WTC11 (cell line): ENCODE data around the gene SETDB1. TPM values are rescaled to one million over a fixed set of nuclear protein-coding genes. Genes with fewer than 3 reads are reported as not detected.

Experiments used
- ATAC-seq: fragments of 200-7000 bp; cut with Tn5 transposase; 2 replicates; pipeline ENCODE4 v1.10.0; 2021; ENCODE audit warnings: mild to moderate bottlenecking, moderate library complexity
- CTCF ChIA-PET: fragments of 300-600 bp; sonication (Branson Sonifier 250); formaldehyde crosslinking; loops from one replicate; lab custom pipeline; 2021; ENCODE audit warnings: antibody characterized with exemption; lab: Charles Lee
- POLR2A ChIA-PET: fragments of 350-600 bp; sonication (Branson Sonifier 250); formaldehyde crosslinking; loops from one replicate; lab custom pipeline; 2021; ENCODE audit warnings: antibody characterized with exemption; lab: Charles Lee
- DNase-seq: peaks from one replicate; pipeline ENCODE4 v3.0.0; 2021; ENCODE audit warnings: low spot score
- H3K27ac Mint-ChIP-seq: 2 replicates; pipeline ENCODE4 v1.8.0; 2021; ENCODE audit warnings: mixed read lengths
- H3K27me3 Mint-ChIP-seq: 2 replicates; pipeline ENCODE4 v1.8.0; 2021; ENCODE audit warnings: low read depth, mild to moderate bottlenecking, moderate library complexity, mixed read lengths
- H3K36me3 Mint-ChIP-seq: 2 replicates; pipeline ENCODE4 v1.8.0; 2021; ENCODE audit warnings: mixed read lengths
- H3K4me1 Mint-ChIP-seq: 2 replicates; pipeline ENCODE4 v1.8.0; 2022; ENCODE audit warnings: mixed read lengths
- H3K4me3 Mint-ChIP-seq: 2 replicates; pipeline ENCODE4 v1.8.0; 2021; ENCODE audit warnings: mild to moderate bottlenecking, moderate library complexity, mixed read lengths
- H3K9me3 Mint-ChIP-seq: 2 replicates; pipeline ENCODE4 v1.8.0; 2021; ENCODE audit warnings: mixed read lengths
- ELF4 ChIP-seq: sonication (generic); formaldehyde crosslinking; IDR thresholded peaks from 2 replicates; pipeline ENCODE4 v1.8.1; 2022; ENCODE audit warnings: low read depth, mild to moderate bottlenecking, moderate library complexity, missing genetic modification reagents
- EMX1 ChIP-seq: fragments of 250-450 bp; sonication (Bioruptor Pico); IDR thresholded peaks from 2 replicates; pipeline ENCODE4 v1.8.0; 2021; ENCODE audit warnings: mild to moderate bottlenecking
- FOXP1 ChIP-seq: sonication (generic); formaldehyde crosslinking; IDR thresholded peaks from 2 replicates; pipeline ENCODE4 v1.8.0; 2022; ENCODE audit warnings: missing genetic modification reagents, mild to moderate bottlenecking, moderate library complexity, borderline replicate concordance
- GABPB1 ChIP-seq: sonication (generic); formaldehyde crosslinking; IDR thresholded peaks from 2 replicates; pipeline ENCODE4 v1.8.1; 2023; ENCODE audit warnings: mild to moderate bottlenecking, missing genetic modification reagents
- HMGA2 ChIP-seq: fragments of 250-450 bp; sonication (Bioruptor Pico); IDR thresholded peaks from 2 replicates; pipeline ENCODE4 v1.4.0; 2021; ENCODE audit warnings: mild to moderate bottlenecking, moderate library complexity
- IRF2 ChIP-seq: sonication (generic); formaldehyde crosslinking; IDR thresholded peaks from 2 replicates; pipeline ENCODE4 v1.8.0; 2022; ENCODE audit warnings: low read depth, missing genetic modification reagents, borderline replicate concordance
- JUN ChIP-seq: sonication (generic); formaldehyde crosslinking; IDR thresholded peaks from 2 replicates; pipeline ENCODE4 v1.8.0; 2023; ENCODE audit warnings: mild to moderate bottlenecking, missing genetic modification reagents
- NFATC4 ChIP-seq: fragments of 250-450 bp; sonication (Bioruptor Pico); IDR thresholded peaks from 2 replicates; pipeline ENCODE4 v1.9.0; 2021; ENCODE audit warnings: mild to moderate bottlenecking
- NFYB ChIP-seq: sonication (generic); formaldehyde crosslinking; conservative IDR thresholded peaks from 2 replicates; pipeline ENCODE4 v1.8.0; 2022; ENCODE audit warnings: low read depth, missing genetic modification reagents
- NR1H2 ChIP-seq: sonication (generic); formaldehyde crosslinking; IDR thresholded peaks from 2 replicates; pipeline ENCODE4 v1.9.0; 2021; ENCODE audit warnings: mild to moderate bottlenecking, moderate library complexity, missing genetic modification reagents
- NR3C1 ChIP-seq: sonication (generic); formaldehyde crosslinking; conservative IDR thresholded peaks from 2 replicates; pipeline ENCODE4 v1.8.1; 2023; ENCODE audit warnings: low read depth, mild to moderate bottlenecking, missing genetic modification reagents
- TEAD1 ChIP-seq: sonication (generic); formaldehyde crosslinking; IDR thresholded peaks from 2 replicates; pipeline ENCODE4 v1.8.0; 2022; ENCODE audit warnings: mild to moderate bottlenecking, missing genetic modification reagents
- TEAD4 ChIP-seq: sonication (generic); formaldehyde crosslinking; IDR thresholded peaks from 2 replicates; pipeline ENCODE4 v1.8.0; 2022; ENCODE audit warnings: mild to moderate bottlenecking, missing genetic modification reagents
- ZNF138 ChIP-seq: sonication (generic); formaldehyde crosslinking; conservative IDR thresholded peaks from 2 replicates; pipeline ENCODE4 v1.8.1; 2022; ENCODE audit warnings: mild to moderate bottlenecking, moderate library complexity, missing genetic modification reagents
- ZNF219 ChIP-seq: sonication (generic); formaldehyde crosslinking; IDR thresholded peaks from 2 replicates; pipeline ENCODE4 v1.8.0; 2023; ENCODE audit warnings: missing genetic modification reagents, mild to moderate bottlenecking, borderline replicate concordance
- ZNF317 ChIP-seq: sonication (generic); formaldehyde crosslinking; IDR thresholded peaks from 2 replicates; pipeline ENCODE4 v1.8.1; 2023; ENCODE audit warnings: low read depth, mild to moderate bottlenecking, moderate library complexity, missing genetic modification reagents, borderline replicate concordance
- ZNF396 ChIP-seq: fragments of 250-450 bp; sonication (Bioruptor Pico); IDR thresholded peaks from 2 replicates; pipeline ENCODE4 v1.8.0; 2021; ENCODE audit warnings: mild to moderate bottlenecking, moderate library complexity, borderline replicate concordance
- total RNA-seq: library from RNA; stranded (reverse); gene quantifications from 3 replicates; pipeline ENCODE4 v1.2.3, GENCODE V29; 2021
- TF ChIP-seq, protein P1 (sequence below): fragments of 200-600 bp; IDR thresholded peaks from 2 replicates; pipeline ENCODE4 v1.8.0; 2022; ENCODE audit warnings: antibody characterized with exemption
- TF ChIP-seq, protein P2 (sequence below): sonication (generic); formaldehyde crosslinking; IDR thresholded peaks from 2 replicates; pipeline ENCODE4 v1.8.1; 2022; ENCODE audit warnings: low read depth, mild to moderate bottlenecking, moderate library complexity, missing genetic modification reagents, borderline replicate concordance
- TF ChIP-seq, protein P3 (sequence below): sonication (generic); formaldehyde crosslinking; IDR thresholded peaks from 2 replicates; pipeline ENCODE4 v1.8.1; 2022; ENCODE audit warnings: low read depth, missing genetic modification reagents, borderline replicate concordance
- TF ChIP-seq, protein P4 (sequence below): sonication (generic); formaldehyde crosslinking; IDR thresholded peaks from 2 replicates; pipeline ENCODE4 v1.8.0; 2022; ENCODE audit warnings: missing genetic modification reagents
- TF ChIP-seq, protein P5 (sequence below): fragments of 250-450 bp; sonication (Bioruptor Pico); IDR thresholded peaks from 2 replicates; pipeline ENCODE4 v1.9.0; 2021; ENCODE audit warnings: moderate library complexity, mild to moderate bottlenecking, inconsistent platforms, borderline replicate concordance
- TF ChIP-seq, protein P6 (sequence below): sonication (generic); formaldehyde crosslinking; IDR thresholded peaks from 2 replicates; pipeline ENCODE4 v1.8.0; 2022; ENCODE audit warnings: mild to moderate bottlenecking, missing genetic modification reagents
- TF ChIP-seq, protein P7 (sequence below): fragments of 250-450 bp; sonication (Bioruptor Pico); IDR thresholded peaks from 2 replicates; pipeline ENCODE4 v1.8.0; 2021; ENCODE audit warnings: mild to moderate bottlenecking

The SETDB1 gene
- total RNA-seq, 1 experiment from 2014 or later: 53.1 TPM

DNA sequence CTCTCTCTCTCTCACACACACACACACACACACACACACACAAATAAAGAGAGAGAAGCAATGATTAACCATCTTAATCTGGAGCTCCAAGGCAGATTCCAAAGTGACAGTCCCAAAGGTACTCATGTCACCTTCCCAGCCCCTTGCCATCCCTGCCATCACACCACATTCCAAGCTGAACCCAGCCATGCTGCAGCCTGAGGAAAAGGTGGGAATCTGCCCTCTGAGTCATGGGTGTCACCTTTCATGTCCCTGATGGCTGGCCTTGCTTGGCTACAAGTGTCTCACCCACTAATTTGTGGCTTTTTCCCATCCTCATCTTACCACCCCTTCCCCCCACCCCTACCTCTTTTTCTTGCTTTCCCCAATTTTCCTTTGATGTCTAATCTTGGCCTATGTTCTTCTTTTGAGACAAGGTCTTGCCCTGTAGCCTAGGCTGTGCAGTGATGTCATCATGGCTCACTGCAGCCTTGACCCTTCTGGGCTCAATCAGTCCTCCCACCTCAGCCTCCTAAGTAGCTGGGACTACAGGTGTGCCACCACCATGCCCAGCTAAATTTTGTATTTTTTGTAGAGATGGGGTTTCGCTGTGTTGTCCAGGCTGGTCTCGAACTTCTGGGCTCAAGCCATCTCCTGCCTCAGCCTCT is 59.1 kb downstream of the SETDB1 start:
- ATAC-seq (no peak), DNase-seq (no peak)
- POLR2A ChIA-PET: no interaction called here
- Mint-ChIP-seq H3K4me1 (peaks cover 20% of the 10 kb centered on the region), H3K9me3 (no peaks in the 10 kb centered on the region), H3K4me3 (no peak overlapping the region), H3K27me3 (no peaks in the 10 kb centered on the region), H3K27ac (0 out of 2 replicates have a peak overlapping the region, but pooled peaks have one; percentile 8), H3K36me3 (no peaks in the 10 kb centered on the region)
- CTCF ChIA-PET: interaction anchor here (0.6 to 10.3 kb wide), 2 partner anchors 9 to 75 kb away, joined by 5 to 109 read pairs; no protein-coding TSS in a partner anchor
- TF ChIP-seq TEAD1 (CRISPR knock-in tag) (no peak), GABPB1 (no peak), NR3C1 (CRISPR knock-in tag) (no peak), HMGA2 (CRISPR knock-in tag) (no peak), ZNF317 (CRISPR knock-in tag) (no peak), NFATC4 (no peak), EMX1 (CRISPR knock-in tag) (no peak), IRF2 (no peak), ZNF219 (CRISPR knock-in tag) (no peak), ELF4 (no peak)
- TF ChIP-seq, protein P1, sequence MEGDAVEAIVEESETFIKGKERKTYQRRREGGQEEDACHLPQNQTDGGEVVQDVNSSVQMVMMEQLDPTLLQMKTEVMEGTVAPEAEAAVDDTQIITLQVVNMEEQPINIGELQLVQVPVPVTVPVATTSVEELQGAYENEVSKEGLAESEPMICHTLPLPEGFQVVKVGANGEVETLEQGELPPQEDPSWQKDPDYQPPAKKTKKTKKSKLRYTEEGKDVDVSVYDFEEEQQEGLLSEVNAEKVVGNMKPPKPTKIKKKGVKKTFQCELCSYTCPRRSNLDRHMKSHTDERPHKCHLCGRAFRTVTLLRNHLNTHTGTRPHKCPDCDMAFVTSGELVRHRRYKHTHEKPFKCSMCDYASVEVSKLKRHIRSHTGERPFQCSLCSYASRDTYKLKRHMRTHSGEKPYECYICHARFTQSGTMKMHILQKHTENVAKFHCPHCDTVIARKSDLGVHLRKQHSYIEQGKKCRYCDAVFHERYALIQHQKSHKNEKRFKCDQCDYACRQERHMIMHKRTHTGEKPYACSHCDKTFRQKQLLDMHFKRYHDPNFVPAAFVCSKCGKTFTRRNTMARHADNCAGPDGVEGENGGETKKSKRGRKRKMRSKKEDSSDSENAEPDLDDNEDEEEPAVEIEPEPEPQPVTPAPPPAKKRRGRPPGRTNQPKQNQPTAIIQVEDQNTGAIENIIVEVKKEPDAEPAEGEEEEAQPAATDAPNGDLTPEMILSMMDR: no peak
- TF ChIP-seq, protein P2, sequence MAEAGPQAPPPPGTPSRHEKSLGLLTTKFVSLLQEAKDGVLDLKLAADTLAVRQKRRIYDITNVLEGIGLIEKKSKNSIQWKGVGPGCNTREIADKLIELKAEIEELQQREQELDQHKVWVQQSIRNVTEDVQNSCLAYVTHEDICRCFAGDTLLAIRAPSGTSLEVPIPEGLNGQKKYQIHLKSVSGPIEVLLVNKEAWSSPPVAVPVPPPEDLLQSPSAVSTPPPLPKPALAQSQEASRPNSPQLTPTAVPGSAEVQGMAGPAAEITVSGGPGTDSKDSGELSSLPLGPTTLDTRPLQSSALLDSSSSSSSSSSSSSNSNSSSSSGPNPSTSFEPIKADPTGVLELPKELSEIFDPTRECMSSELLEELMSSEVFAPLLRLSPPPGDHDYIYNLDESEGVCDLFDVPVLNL: no peak
- TF ChIP-seq, protein P3, sequence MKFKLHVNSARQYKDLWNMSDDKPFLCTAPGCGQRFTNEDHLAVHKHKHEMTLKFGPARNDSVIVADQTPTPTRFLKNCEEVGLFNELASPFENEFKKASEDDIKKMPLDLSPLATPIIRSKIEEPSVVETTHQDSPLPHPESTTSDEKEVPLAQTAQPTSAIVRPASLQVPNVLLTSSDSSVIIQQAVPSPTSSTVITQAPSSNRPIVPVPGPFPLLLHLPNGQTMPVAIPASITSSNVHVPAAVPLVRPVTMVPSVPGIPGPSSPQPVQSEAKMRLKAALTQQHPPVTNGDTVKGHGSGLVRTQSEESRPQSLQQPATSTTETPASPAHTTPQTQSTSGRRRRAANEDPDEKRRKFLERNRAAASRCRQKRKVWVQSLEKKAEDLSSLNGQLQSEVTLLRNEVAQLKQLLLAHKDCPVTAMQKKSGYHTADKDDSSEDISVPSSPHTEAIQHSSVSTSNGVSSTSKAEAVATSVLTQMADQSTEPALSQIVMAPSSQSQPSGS: no peak

DNA sequence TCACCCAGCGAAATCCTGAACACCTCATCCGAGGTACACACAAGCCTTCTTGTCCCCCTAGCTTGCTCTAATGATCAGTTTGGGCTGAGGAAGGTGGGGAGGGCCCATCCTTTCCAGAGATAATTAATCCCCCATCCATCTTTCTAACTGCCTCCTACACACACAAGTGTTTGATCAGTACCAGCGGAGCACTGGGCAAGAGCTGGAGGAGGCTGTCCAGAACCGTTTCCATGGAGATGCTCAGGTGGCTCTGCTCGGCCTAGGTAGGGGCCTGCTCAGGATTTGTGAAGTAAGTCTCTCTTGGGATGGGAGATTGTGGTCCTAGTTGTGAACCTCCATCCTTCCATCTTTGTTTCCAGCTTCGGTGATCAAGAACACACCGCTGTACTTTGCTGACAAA is 61.8 kb downstream of the SETDB1 start:
- ChIA-PET POLR2A (no interaction called here), CTCF (interaction anchor here (10.3 kb wide), 1 partner anchor 7 kb away, joined by 109 read pairs; no protein-coding TSS in a partner anchor)
- ATAC-seq (no peak), DNase-seq (no peak)
- no peaks in the 10 kb centered on the region for H3K36me3 Mint-ChIP-seq
- no peaks in the 10 kb centered on the region for H3K4me1 Mint-ChIP-seq
- H3K9me3 Mint-ChIP-seq: no peaks in the 10 kb centered on the region
- H3K27me3 Mint-ChIP-seq: no peaks in the 10 kb centered on the region
- no peak overlapping the region for H3K27ac Mint-ChIP-seq
- H3K4me3 Mint-ChIP-seq: no peak overlapping the region
- TF ChIP-seq, protein P4, sequence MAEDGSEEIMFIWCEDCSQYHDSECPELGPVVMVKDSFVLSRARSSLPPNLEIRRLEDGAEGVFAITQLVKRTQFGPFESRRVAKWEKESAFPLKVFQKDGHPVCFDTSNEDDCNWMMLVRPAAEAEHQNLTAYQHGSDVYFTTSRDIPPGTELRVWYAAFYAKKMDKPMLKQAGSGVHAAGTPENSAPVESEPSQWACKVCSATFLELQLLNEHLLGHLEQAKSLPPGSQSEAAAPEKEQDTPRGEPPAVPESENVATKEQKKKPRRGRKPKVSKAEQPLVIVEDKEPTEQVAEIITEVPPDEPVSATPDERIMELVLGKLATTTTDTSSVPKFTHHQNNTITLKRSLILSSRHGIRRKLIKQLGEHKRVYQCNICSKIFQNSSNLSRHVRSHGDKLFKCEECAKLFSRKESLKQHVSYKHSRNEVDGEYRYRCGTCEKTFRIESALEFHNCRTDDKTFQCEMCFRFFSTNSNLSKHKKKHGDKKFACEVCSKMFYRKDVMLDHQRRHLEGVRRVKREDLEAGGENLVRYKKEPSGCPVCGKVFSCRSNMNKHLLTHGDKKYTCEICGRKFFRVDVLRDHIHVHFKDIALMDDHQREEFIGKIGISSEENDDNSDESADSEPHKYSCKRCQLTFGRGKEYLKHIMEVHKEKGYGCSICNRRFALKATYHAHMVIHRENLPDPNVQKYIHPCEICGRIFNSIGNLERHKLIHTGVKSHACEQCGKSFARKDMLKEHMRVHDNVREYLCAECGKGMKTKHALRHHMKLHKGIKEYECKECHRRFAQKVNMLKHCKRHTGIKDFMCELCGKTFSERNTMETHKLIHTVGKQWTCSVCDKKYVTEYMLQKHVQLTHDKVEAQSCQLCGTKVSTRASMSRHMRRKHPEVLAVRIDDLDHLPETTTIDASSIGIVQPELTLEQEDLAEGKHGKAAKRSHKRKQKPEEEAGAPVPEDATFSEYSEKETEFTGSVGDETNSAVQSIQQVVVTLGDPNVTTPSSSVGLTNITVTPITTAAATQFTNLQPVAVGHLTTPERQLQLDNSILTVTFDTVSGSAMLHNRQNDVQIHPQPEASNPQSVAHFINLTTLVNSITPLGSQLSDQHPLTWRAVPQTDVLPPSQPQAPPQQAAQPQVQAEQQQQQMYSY: no peak
- TF ChIP-seq, protein P5, sequence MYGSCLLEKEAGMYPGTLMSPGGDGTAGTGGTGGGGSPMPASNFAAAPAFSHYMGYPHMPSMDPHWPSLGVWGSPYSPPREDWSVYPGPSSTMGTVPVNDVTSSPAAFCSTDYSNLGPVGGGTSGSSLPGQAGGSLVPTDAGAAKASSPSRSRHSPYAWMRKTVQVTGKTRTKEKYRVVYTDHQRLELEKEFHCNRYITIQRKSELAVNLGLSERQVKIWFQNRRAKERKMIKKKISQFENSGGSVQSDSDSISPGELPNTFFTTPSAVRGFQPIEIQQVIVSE (CRISPR knock-in tag): no peak
- TF ChIP-seq NR1H2: no peak
- no peak for TF ChIP-seq FOXP1 (CRISPR knock-in tag)
- no peak for TF ChIP-seq ZNF138 (CRISPR knock-in tag)
- TF ChIP-seq JUN (CRISPR knock-in tag): no peak
- TF ChIP-seq NFYB (CRISPR knock-in tag): no peak
- no peak for TF ChIP-seq TEAD4 (CRISPR knock-in tag)
- TF ChIP-seq, protein P6, sequence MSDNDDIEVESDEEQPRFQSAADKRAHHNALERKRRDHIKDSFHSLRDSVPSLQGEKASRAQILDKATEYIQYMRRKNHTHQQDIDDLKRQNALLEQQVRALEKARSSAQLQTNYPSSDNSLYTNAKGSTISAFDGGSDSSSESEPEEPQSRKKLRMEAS: no peak
- TF ChIP-seq ZNF396 (CRISPR knock-in tag): no peak
- TF ChIP-seq, protein P7, sequence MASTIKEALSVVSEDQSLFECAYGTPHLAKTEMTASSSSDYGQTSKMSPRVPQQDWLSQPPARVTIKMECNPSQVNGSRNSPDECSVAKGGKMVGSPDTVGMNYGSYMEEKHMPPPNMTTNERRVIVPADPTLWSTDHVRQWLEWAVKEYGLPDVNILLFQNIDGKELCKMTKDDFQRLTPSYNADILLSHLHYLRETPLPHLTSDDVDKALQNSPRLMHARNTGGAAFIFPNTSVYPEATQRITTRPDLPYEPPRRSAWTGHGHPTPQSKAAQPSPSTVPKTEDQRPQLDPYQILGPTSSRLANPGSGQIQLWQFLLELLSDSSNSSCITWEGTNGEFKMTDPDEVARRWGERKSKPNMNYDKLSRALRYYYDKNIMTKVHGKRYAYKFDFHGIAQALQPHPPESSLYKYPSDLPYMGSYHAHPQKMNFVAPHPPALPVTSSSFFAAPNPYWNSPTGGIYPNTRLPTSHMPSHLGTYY: no peak
